Measurements from ENCODE around the gene WNT7B.

The WNT7B gene

GRCh38 chr22:45977003-45977411 is at the start of gene WNT7B:
TSS of gene WNT7B (minus strand) at chr22:45977162. CDS start at chr22:45976754, 408 bp downstream.
- DNase-seq: no peak

- no peak for DNase-seq
Observed at GRCh38 chr22:46025973-46026898, 49.3 kb upstream of the WNT7B start.

GRCh38 chr22:46025225-46025972 is 48.4 kb upstream of the WNT7B start:
- DNase-seq: no peak

DNA sequence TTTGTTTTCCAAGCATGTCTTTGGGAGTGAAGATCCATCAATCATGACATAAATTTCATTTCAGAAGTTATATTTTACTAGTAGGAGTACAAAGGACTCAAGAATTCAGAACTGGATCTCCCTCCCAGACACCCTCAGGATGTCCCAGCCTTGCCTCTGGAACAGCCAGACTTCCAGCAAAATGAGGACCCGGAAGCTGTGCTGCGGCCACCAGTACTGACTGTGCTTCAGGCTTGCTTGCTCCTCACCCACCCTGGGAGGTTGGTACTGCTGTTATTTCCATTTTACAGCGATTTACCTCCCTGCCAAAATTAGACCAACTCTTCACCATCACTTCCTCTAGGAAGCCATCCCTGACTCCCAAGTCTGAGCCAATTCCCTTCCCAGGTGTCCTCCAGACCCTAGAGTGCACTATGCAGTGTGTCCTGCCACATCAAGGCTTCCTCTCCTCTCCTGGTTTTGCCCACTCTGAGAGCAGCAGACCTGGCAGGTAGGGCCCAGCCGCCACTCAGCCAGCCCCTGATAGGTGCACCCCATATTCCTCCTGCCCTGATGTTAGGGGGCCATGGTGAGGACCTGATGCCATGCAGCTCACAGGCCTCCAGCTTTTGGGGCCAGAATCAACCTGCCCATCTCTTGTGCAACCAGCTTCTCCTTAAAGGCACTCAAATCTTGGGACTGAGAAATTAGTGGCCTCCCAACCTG is 47.3 kb upstream of the WNT7B start:
- DNase-seq: no peak

DNA sequence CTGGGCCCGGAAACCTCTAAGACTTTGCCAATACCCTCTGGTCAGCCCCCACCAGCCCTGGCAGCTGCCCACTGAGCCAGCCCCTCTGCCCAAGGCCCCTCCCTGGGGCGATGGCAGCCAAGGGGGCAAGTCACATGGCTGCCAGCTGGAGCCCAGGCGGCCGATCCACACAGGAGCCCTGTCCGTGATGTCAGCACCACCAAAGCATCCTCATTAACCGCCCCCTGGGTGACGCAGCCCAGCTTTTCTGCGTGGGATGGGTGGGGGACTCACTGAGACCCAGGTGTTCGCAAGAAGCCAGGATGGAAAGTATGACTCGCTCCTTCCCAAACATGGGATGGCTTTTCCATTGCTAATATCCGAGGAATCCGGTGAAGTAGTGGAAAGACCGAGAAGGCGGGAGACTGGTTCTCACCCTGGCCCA is 46.6 kb upstream of the WNT7B start:
- no peak for DNase-seq

- DNase-seq: no peak
Observed at GRCh38 chr22:46022881-46023512, 46.0 kb upstream of the WNT7B start.

- DNase-seq: no peak
Observed at GRCh38 chr22:46021577-46021976, 44.6 kb upstream of the WNT7B start.

DNA sequence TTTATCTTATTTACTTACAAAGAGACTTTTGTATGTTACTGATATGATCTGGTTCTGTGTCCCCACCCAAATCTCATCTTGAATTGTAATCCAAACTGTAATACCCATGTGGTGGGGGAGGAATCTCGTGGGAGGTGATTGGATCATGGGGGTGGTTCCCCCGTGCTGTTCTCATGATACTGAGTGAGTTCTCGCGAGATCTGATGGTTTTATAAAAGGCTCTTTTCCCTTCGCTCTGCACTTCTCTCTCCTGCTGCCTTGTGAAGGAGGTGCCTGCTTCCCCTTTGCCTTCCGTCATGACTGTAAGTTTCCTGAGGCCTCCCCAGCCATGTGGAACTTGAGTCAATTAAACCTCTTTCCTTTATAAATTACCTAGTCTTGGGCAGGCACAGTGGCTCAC is 42.4 kb upstream of the WNT7B start:
- DNase-seq: no peak

- DNase-seq: no peak
Observed at GRCh38 chr22:46018859-46019258, 41.9 kb upstream of the WNT7B start.

DNA sequence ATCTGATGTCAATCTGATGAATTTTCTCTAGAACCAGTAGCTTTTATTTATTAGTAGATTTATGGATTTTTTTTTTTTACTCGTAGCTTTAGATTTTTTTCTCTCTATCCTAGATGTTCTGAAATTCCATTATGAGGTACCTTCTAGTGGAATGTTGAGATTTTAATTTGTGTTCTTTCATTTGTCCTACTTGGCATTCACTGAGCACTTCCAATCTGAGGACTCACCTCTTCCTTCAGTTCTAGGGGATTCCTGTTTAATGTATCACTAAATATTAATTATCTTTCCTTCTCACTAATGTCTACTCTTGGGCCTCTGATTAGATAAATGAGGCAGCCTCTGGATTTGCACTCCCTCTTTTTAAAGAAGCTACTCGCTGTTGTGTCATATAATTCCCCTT is 40.2 kb upstream of the WNT7B start:
- no peak for DNase-seq

GRCh38 chr22:46013460-46014416 is 36.8 kb upstream of the WNT7B start:
- DNase-seq: peak; percentile 87

DNA sequence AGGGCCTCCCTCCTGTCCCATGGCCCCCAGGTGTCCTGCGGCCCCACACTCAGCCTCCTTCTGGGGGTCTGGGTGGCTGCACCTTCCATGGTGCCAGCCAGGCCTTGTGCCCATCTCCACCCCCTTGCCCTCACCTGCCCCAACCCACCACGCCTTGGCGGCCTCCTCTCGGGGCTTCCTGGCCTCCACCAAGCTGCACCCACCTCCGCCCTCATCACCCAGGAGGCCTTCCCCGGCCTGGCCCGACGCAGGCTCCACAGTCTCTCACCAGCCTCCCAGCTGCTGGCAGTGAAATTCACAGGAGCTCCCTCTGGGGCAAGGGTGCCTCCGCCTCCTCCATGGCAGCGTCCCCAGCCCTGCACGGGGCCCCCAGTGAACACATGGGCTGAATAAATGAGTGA is 35.9 kb upstream of the WNT7B start:
- DNase-seq: no peak

- no peak for DNase-seq
Observed at GRCh38 chr22:46012182-46012880, 35.4 kb upstream of the WNT7B start.

DNA sequence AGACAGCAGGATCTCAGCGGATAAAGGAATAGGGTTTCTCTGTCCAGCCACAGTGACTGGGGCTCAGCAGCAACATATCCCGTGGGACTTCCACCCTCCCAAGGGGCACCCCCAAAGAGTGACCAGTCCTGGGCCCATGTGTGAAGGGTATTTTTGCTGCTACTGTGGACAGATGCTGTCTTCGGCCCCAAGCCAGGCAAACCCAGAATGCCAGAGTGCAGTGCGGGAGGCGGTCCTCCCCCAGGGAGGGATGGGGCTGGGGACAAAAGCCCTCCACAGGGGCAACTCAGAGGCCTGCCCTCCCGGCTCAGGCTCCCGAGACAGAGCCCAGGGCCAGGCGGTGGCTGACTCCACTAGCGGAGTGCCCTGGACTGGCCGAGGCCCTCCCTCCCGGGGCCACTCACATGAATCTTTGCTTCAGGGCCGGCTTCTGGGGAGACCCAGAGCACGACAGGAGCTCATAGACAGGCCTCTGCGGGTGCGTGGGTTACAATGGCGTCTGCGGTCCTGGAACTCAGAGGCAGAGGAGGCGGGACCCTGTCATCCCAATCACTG is 34.7 kb upstream of the WNT7B start:
- no peak for DNase-seq

DNA sequence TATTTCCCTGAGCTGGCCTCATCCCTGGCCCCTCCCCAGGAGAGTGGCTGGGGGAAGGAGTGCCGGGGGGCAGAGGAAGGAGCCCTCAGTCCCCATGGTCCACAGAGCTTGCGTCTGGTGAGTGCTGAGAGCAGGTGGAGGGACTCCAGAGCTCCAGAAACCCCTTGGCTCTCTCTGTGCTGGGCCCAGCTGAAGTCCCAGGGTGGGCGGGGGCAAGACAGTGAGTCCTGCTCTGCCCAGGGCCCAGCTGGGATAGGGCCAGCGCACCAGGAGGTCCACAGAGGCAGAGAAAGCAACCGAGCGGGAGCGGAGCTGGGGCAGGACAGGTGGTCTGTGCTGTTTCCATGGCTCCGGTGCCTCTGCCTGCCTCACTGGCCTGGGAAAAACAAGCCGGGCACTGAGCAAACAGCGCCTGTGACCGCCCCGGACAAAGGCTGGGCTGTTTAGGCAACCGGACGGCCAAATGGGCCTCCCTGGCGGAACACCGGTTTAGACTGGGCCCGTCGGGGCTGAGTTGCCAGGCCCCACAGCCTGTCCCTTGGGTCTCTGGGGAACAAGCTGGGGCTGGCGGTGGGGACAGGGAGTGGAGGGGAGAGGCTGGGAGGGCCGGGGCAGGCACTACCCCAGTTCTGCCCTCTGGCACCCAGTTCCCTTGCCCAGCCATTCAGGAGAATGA is 34.1 kb upstream of the WNT7B start:
- DNase-seq: no peak

DNA sequence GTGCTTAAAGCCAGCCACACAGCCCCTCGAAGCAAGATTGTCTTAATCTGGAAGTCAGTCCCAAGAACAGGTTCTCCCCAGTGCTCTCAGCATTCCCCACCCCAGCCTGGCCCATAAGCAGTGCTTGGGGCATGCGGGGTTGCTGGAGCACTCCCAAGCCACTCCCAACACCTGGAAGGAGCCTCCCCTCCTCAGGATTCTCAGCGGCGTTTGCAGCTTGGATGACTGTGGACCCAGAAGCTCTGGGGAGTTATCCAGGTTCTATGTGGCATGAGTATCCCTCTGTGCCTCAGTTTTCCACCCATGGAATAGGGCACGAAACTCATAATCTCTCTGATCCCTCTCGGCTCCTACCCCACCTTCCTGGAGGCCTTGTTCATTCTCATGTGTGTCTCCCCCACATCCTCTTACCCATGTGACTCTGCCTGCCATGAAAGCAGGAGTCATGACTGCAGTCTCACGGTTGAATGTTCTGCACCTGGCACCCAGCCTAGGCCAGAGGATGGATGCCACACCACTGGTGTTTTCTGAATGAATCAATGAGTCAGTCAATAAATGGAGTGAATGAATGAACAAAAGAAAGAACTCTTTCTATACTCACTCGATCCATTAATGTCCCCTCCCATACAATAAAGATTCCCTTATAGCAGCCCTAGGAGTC is 33.4 kb upstream of the WNT7B start:
- no peak for DNase-seq

- DNase-seq: no peak
Observed at GRCh38 chr22:46009730-46010129, 32.8 kb upstream of the WNT7B start.

GRCh38 chr22:46008836-46009596 is 32.1 kb upstream of the WNT7B start:
- no peak for DNase-seq

DNA sequence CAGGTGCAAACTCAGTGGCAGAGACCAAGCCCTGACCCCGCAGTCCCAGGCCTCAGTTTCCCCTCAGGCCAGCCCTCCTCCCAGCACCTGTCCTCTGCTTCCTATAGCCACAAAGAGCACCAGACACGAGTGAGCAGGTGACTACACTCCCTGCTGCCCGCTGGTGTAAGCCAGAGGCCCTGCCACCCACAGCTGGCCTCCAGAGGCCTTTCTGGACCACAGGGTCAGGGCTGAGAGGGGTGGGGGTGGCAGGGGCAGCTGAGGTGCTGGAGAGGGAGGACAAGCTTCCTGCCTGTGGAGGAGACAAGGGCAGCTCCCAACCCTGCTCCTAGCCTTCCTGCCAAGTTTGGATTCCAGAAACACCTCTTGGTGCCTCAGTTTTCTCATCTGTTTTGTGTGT is 31.3 kb upstream of the WNT7B start:
- no peak for DNase-seq

Measured in cortex of kidney (tissue), 1 donor.